ENCODE measurements around the gene SLC8A2.

The SLC8A2 gene

DNA sequence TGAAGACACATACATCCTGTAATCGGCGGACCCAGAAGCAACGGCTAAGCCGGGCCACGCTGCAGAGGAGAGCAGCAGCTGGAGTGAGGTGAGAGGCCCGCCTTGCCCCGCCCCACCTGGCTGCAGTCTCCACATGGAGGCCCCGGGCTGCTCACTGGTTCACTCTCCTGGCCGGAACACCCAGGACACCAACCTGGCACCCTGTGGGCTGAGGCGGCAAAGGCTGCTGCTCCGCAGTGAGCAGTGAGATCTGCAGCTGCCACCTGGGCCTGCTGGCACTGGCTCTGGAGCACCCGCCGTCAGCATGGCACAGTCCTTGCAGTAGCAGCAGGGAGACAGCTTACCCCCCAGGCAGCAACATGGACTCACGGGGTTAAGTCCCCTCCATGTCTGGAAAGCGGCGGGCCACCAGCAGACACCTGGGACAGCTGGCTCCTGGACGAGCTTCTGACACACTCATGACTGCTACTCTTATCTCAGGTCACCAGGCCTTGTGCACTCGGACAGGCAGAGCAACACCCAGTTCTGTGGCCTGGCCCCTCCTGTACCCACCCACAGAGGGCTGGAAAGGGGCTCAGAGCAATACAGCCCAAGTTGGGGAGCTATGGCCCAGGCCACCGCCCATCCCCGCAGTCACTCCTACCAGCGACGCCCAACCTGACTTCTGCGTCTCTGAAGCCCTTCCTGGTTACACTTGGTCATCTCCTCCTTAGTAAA lies 25.5 kb upstream of the SLC8A2 start:
- TF ChIP-seq, protein P1, sequence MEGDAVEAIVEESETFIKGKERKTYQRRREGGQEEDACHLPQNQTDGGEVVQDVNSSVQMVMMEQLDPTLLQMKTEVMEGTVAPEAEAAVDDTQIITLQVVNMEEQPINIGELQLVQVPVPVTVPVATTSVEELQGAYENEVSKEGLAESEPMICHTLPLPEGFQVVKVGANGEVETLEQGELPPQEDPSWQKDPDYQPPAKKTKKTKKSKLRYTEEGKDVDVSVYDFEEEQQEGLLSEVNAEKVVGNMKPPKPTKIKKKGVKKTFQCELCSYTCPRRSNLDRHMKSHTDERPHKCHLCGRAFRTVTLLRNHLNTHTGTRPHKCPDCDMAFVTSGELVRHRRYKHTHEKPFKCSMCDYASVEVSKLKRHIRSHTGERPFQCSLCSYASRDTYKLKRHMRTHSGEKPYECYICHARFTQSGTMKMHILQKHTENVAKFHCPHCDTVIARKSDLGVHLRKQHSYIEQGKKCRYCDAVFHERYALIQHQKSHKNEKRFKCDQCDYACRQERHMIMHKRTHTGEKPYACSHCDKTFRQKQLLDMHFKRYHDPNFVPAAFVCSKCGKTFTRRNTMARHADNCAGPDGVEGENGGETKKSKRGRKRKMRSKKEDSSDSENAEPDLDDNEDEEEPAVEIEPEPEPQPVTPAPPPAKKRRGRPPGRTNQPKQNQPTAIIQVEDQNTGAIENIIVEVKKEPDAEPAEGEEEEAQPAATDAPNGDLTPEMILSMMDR (IDR thresholded peaks at IDR 0.05; ENCODE audit: borderline replicate concordance, insufficient read depth, low read depth, low read length) = no peak
- no peak overlapping the region for H3K4me3 ChIP-seq (ENCODE audit: low read depth, low read length)

DNA sequence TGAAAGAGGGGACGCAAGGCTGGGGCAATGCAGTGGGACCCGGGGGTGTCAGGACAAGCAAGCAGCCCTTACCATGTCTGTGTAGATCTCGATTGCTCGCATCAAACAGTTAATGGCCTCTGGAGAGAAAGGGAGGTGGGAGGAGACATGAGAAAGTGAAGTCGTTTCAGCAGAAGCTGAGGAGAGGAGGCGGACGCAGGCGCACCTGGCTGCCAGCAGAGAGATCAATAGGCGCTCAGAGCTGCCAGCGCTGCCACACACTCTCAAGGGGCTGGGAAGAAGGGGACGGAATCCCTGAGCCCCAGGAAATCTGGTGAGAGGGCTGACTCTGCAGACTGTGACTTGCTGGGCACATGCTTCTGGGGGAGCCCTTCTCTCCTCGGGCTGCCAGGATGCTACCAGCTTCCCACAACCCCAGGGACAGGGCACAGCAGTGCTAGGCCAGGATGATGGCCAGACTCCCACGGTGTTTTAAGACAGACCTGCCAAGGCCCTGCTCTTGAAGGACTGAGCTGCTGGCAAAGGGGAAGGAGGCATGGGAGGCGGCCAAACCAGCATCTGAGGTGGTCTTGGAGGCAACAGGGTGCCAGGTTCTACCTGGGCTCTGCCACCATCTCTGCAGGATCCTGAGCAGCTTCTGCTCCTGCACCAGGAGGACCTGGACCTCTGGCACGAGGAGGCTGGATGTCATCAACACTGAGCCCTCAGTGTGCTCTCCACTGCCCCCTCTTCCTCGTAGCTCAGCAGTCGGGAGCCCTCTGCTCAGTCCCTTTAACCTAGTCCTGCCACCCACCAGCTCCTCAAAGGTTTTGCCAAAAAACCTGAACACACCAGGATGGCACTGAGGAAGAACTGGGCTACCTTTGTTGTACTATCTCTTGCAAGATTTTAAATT lies 24.0 kb upstream of the SLC8A2 start:
- TF ChIP-seq, protein P1 (IDR thresholded peaks at IDR 0.05; ENCODE audit: borderline replicate concordance, insufficient read depth, low read depth, low read length) = no peak

GRCh38 chr19:47494729-47495128 lies 23.0 kb upstream of the SLC8A2 start:
- TF ChIP-seq, protein P1 (IDR thresholded peaks at IDR 0.05; ENCODE audit: borderline replicate concordance, insufficient read depth, low read depth, low read length) = no peak
- H3K4me3 ChIP-seq (ENCODE audit: low read depth, low read length) = no peak overlapping the region

More for the DNA sequence above, 24.0 kb upstream of the SLC8A2 start:
- H3K4me3 ChIP-seq (ENCODE audit: low read depth, low read length) = no peak overlapping the region

DNA sequence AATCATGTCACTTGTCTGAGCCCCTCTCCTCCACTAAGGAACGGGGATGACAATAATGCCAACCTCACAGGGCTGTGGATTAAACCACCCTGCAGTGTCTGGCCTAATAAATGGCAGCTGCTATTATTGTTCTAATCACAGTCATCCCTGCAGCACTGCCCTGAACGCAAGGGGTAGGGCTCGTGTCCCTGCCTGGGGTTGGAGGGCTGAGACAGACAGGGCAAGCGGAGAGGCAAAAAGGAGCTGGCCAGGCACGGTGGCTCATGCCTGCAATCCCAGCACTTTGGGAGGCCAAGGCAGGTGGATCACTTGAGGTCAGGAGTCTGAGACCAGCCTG lies 22.5 kb upstream of the SLC8A2 start:
- H3K4me3 ChIP-seq (ENCODE audit: low read depth, low read length) = no peak overlapping the region
- TF ChIP-seq, protein P1 (IDR thresholded peaks at IDR 0.05; ENCODE audit: borderline replicate concordance, insufficient read depth, low read depth, low read length) = no peak

DNA sequence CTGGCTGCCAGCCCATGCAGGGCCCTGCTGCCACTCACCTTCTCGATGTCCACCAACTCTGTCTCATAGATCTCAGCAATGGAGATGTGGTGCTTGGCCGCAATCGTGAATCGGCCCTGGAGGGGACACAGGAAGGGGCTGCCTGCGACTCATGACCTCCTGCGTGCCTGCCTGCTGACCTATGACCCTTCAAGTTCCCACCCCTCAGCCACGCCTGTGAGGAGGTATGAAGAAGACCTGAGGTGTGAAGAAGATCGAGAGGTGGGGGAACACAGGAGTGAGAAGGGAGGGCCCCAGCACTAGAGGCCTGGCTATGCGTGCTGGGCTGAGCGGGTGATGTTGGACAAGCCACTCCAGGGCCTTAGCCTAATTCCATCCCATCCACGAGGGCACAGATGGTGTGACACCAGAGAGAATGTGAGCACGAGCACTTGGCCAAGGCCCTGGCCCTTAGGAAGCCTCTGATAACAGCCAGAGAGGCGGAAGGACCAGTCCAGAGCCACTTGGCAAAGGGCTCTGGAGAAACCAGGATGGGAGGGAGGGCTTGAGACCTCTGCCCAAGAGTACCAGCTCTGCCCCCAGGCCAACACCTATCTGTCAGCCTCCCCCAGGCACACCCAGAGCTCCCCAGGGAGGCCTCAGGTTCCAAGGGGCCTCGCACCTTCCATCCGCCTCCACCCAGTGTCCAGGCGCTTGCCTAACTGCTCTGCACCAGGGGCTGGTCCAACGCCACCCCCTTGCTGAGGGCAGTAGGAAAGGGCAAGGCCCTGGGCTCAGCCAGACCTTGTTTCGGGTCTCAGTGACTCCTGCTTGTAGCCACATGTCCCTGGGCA lies 21.9 kb upstream of the SLC8A2 start:
- TF ChIP-seq, protein P1 (IDR thresholded peaks at IDR 0.05; ENCODE audit: borderline replicate concordance, insufficient read depth, low read depth, low read length) = no peak

GRCh38 chr19:47492571-47493377 lies 21.1 kb upstream of the SLC8A2 start:
- no peak overlapping the region for H3K4me3 ChIP-seq (ENCODE audit: low read depth, low read length)
- TF ChIP-seq, protein P1 (IDR thresholded peaks at IDR 0.05; ENCODE audit: borderline replicate concordance, insufficient read depth, low read depth, low read length) = no peak

More for the DNA sequence above, 21.9 kb upstream of the SLC8A2 start:
- no peak overlapping the region for H3K4me3 ChIP-seq (ENCODE audit: low read depth, low read length)

Measured in GM12875 (cell line).